Activated naive CD4-positive, alpha-beta T cell treated with anti-CD3 and anti-CD28 coated beads, Interleukin-2, amount 50 U/mL, for 72 hours (primary cell): ENCODE data around the gene SPATA17. TPM values are rescaled to one million over a fixed set of nuclear protein-coding genes. Genes with fewer than 3 reads are reported as not detected.

Source experiments
- ATAC-seq, 2 donors: fragments of 150-1000 bp; cut with Tn5 transposase; 2 replicates each; pipeline ENCODE4 v1.10.0; 2021; ENCODE audit warnings: mild to moderate bottlenecking in 2 of 2, moderate library complexity in 2 of 2
- DNase-seq, 2 donors: peaks; one replicate each; pipeline ENCODE4 v3.0.0; 2021 to 2022; ENCODE audit warnings: low spot score in 2 of 2
- H3K27ac Mint-ChIP-seq, 2 donors: one replicate each; pipeline ENCODE4 v1.8.0; 2022; ENCODE audit warnings: mild to moderate bottlenecking in 2 of 2, mixed read lengths in 2 of 2
- H3K36me3 Mint-ChIP-seq, 2 donors: one replicate each; pipeline ENCODE4 v1.8.0; 2022; ENCODE audit warnings: mixed read lengths in 2 of 2
- H3K9me3 Mint-ChIP-seq, 2 donors: one replicate each; pipeline ENCODE4 v1.8.0; 2022; ENCODE audit warnings: mixed read lengths in 2 of 2
- total RNA-seq, 2 donors: library from RNA; stranded (reverse); gene quantifications; one replicate each; pipeline ENCODE4 v1.2.3, GENCODE V29; 2022

The SPATA17 gene
- total RNA-seq, 2 donors from 2014 or later: not detected

DNA sequence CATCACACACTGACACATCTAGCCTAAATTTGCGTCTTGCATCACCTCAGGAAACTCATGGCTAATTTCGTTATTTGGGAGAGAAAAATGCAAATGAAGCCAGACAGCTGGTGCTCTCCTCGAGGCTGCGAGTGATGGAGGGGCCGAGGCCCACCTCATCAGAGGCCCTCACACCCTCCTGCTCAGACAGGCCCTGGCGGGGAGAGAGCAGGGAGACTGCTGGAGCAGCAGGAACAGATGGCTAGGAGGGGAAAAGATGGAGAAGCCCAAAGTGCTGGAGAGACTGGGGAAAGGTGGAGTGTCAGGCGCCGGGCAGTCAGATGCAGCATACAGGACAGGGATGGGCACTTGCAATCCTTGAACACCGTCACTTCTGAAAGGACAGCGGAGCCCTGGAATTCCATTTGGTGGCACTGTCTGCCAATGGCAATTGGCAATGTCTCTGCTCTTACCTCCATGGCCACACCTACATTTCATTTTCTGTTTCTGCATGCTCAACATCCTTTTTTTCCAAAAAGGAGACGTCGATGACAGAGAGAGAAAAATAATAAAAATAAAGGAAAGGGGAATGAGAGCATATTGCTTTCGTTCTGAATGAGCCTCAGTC, 286.2 kb downstream of the SPATA17 start:
- Mint-ChIP-seq H3K27ac (no peak overlapping the region), H3K36me3 (no peaks in the 10 kb centered on the region), H3K9me3 (peaks cover 8 to 16% of the 10 kb centered on the region in 2 donors)
- DNase-seq (no peak), ATAC-seq (no peak)

DNA sequence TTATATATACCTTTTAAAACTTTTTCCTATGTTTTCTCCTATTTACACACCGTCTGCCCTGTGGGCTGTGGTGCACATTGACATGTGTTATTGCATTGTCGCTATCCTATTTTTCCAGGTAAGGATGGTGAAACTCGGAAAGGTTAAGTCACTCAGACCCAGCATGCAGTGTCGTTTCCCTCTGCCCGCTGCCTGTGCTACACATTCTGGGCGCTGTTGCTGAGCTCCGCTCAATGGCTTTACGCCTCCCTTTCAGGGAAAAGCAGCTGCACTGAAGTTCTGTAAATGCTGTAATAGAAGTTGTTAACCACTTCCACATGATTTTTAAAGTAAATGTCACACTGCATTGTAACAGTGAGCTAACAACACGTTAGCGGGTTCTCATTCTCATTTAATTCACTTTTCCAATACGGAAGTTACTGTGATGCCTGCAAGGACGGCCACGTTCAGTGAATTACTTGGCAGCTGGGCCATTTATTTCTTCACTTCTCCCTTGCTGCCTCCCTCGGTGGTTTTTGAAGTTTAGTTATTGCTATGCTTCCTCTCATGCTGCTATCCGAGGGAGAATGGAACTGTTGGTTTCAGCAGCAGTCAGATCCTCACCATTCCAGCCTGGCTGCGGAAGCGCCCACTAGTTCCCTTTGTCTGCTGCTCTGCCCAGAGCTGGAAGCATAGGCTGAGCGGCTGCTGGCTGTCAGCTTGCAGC, 288.7 kb downstream of the SPATA17 start:
- peaks cover 3 to 10% of the 10 kb centered on the region in 2 donors for H3K9me3 Mint-ChIP-seq
- DNase-seq (no peak), ATAC-seq (no peak)
- no peaks in the 10 kb centered on the region for H3K36me3 Mint-ChIP-seq
- H3K27ac Mint-ChIP-seq: no peak overlapping the region

Other genes starting within 250 kb of the SPATA17 start
- gene GPATCH2, start 254 bp upstream of the SPATA17 start, total RNA-seq: 1 to 10 TPM; 7.5 to 8.0 TPM